Measurements from ENCODE around the gene WFS1.

WFS1 gene

DNA sequence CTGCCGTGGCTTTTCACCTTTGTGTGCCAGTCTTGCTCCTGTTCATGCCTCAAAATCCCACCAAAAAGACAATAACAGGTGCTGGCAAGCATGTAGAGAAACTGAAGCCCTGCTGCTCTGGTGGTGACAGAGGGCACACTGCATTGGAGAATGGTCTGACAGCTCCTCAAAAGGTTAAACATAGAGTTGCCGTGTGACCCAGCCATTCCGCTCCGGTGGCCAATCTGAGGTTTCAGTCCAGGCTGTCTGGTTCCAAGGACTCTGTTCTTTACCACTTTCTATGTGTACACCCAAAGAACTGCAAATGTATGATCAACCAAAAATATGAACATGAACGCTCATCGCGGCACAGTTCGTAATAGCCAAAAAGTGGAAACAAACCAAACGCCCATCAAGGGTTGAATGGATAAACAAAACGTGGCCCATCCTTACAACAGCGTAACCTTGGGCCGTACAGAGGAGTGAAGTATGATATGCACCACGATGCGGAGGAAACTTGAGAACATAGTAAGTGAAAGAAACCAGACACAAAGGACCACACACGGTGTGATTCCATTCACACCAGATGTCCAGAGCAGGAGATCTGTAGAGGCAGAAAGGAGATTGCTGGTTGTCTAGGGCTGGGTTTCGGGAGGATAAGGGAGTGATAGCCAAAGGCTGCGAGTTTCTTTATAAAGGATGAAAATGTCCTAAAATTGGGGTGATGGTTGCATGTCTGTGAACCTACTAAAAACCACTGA, 33.6 kb upstream of the WFS1 start:
- TF ChIP-seq, protein P1, sequence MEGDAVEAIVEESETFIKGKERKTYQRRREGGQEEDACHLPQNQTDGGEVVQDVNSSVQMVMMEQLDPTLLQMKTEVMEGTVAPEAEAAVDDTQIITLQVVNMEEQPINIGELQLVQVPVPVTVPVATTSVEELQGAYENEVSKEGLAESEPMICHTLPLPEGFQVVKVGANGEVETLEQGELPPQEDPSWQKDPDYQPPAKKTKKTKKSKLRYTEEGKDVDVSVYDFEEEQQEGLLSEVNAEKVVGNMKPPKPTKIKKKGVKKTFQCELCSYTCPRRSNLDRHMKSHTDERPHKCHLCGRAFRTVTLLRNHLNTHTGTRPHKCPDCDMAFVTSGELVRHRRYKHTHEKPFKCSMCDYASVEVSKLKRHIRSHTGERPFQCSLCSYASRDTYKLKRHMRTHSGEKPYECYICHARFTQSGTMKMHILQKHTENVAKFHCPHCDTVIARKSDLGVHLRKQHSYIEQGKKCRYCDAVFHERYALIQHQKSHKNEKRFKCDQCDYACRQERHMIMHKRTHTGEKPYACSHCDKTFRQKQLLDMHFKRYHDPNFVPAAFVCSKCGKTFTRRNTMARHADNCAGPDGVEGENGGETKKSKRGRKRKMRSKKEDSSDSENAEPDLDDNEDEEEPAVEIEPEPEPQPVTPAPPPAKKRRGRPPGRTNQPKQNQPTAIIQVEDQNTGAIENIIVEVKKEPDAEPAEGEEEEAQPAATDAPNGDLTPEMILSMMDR (IDR thresholded peaks at IDR 0.05; ENCODE audit: low read depth, low read length, missing control alignments), result no peak
- no peak overlapping the region for H3K4me3 ChIP-seq (replicated peaks; ENCODE audit: low read depth, low read length)
- no peak for DNase-seq (ENCODE audit: extremely low read depth, low read depth)

DNA sequence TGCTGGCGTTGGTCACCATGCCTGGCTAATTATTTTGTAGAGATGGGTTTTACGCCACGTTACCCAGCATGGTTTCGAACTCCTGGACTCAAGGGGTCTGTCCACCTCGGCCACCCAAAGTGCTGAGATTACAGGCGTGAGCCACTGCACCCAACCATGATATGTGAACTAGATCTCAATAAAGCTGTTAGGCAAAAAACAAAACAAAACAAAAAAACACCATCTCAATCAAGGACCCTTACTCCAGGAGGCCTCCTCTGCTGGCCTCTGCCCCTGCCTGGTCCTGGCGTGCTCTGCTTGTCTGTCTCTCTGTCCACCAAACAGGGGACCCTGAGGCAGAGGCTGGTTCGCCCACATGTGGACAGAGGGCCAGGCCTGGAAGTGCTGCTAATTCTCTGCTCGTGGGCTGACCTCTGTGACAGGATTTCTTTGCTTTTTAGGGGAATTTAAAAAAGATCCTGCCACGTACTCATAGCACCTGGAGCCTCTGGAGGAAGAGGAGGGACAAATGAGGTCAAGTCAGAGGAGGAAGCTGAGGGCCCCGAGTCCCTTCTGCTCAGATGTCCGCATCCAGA, 32.7 kb upstream of the WFS1 start:
- H3K4me3 ChIP-seq (replicated peaks; ENCODE audit: low read depth, low read length), result no peak overlapping the region
- DNase-seq (ENCODE audit: extremely low read depth, low read depth), result no peak
- TF ChIP-seq, protein P1 (IDR thresholded peaks at IDR 0.05; ENCODE audit: low read depth, low read length, missing control alignments), result no peak

DNA sequence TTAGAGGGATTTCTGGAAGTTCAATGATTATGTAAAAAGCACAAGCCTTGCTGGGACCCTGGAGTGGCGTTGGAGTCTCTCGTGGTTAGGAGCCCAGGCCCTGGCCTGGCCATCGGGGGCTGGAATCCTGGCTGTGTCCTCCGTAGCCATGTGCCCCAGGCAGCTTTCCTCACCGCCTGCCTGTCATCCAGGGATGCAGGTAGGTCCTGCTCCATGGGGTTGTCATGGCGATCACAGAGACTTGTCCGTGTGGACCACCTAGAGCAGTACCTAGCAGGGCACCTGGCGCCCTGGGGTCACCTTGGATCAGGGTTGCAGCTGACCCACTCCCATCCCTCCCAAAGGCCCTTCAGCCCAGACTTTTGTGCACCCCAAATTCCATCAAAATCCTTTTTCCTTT, 30.2 kb upstream of the WFS1 start:
- no peak for DNase-seq (ENCODE audit: extremely low read depth, low read depth)
- H3K4me3 ChIP-seq (replicated peaks; ENCODE audit: low read depth, low read length), result no peak overlapping the region
- TF ChIP-seq, protein P1 (IDR thresholded peaks at IDR 0.05; ENCODE audit: low read depth, low read length, missing control alignments), result no peak

DNA sequence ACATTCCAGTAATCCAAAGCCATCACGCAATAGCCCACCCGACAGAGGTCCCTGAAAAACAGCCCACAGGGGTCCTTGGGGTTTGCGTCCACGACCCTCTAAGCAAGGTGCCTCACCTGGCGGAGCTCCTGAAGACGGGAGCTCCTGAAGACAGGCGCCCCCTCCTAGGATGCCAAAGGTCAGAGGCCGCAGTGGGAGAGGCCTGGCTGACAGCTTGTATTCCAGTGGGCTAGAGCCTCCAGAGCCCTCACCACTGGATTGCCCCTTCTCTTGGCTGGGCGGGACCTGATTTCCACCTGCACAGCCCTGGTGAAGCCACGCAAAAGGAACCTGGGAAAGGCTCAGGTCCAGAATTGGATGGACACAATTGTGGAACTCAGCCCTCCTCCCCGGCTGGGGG, 29.7 kb upstream of the WFS1 start:
- H3K4me3 ChIP-seq (replicated peaks; ENCODE audit: low read depth, low read length), result no peak overlapping the region
- TF ChIP-seq, protein P1 (IDR thresholded peaks at IDR 0.05; ENCODE audit: low read depth, low read length, missing control alignments), result no peak
- DNase-seq (ENCODE audit: extremely low read depth, low read depth), result no peak

DNA sequence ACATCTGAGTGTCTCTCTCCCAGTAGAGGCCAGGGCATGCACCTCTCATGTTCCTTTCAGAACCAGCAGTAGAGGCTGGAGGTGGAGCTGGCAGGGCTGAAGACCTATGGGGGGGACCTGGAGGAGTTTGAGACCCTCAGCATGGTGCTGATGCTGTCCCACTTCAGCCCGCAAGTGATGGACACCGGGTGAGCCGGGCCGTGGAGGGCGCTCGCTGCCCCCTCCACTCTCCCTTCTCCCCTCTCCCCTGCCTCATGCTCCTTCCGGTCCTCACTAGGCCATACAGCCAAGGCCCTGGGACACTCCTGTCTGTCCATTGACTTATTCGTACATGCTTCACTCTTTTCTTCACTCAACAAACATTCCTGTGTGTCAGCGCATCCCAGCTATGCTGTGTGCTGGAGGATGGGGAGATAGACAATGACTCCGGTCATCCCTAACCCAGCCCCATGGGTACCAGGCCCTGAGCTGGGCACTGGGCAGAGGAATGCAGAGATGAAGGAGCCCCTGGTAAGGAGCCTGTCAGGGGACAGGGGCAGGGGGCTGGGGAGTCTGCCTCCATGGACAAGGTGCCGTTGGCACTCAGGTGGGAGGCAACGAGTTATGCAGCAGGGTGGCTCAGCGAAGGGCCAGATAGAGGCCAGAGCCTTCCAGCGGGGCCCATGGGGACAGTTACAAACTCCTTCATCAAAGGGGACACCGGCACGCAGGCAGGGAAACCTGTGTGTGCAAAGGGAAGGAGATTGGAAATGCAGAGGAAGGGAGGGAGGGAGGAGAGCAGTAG, 28.4 kb upstream of the WFS1 start:
- H3K4me3 ChIP-seq (replicated peaks; ENCODE audit: low read depth, low read length), result no peak overlapping the region
- TF ChIP-seq, protein P1 (IDR thresholded peaks at IDR 0.05; ENCODE audit: low read depth, low read length, missing control alignments), result no peak
- DNase-seq (ENCODE audit: extremely low read depth, low read depth), result no peak

DNA sequence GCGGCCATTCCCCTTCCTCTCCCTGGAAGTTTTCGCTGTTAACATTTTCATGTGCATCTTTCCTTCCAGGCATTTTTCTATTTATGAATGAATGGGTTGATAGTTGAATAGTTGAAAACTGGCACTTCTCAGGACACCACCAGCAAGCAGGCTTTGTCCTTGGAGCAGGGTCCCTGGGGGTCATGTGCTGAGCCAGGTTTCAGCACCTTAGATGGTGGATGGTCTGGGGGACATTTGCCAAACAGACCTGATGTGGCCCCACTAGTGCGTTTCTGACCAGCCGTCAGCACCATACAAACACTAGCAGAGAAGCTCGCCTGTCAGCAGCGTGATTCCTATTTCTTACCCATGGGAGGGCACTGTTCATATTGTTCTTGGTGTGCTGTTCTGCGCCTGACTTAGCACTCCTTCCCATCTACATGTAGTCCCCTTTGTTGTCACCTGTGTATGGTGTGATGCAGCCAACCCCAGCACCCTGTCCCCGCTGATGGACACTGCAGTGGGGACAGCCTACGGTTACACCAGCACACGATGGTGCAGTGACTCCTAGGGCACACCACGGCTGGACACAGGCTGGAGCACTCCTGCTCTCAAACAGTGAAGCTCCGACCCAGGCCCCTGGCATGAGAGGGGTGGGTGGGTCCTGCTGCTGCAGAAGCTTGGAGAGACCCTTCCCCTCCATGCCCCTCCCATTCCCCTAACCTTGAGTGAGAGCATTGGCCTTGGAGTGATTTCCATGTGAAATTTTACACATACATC, 27.2 kb upstream of the WFS1 start:
- DNase-seq (ENCODE audit: extremely low read depth, low read depth), result no peak
- TF ChIP-seq, protein P1 (IDR thresholded peaks at IDR 0.05; ENCODE audit: low read depth, low read length, missing control alignments), result no peak
- no peak overlapping the region for H3K4me3 ChIP-seq (replicated peaks; ENCODE audit: low read depth, low read length)

Measured in HFF-Myc (cell line).